HepG2 (cell line): ENCODE measurements around the gene TBC1D20.

Experiments
- BRCA1 ChIP-seq: sonication (generic); formaldehyde crosslinking; IDR thresholded peaks from 2 replicates; pipeline ENCODE4 v1.4.0; 2020; ENCODE audit warnings: missing genetic modification reagents
- EP300 ChIP-seq, 3 experiments: sonication (generic) in 1 of 3; formaldehyde crosslinking in 1 of 3; IDR thresholded peaks; 2 replicates each; pipeline versions ENCODE4 v1.5.1 to v1.6.1; 2011 to 2020; ENCODE audit warnings: low read depth in 2 of 3, low read length in 2 of 3, borderline replicate concordance in 1 of 3, improper control_type of control experiment in 1 of 3, mild to moderate bottlenecking in 1 of 3, missing genetic modification reagents in 1 of 3, moderate library complexity in 1 of 3
- ZNF20 ChIP-seq: sonication (generic); formaldehyde crosslinking; IDR thresholded peaks from 2 replicates; pipeline ENCODE4 v1.4.0; 2020; ENCODE audit warnings: mild to moderate bottlenecking, moderate library complexity, missing genetic modification reagents

DNA sequence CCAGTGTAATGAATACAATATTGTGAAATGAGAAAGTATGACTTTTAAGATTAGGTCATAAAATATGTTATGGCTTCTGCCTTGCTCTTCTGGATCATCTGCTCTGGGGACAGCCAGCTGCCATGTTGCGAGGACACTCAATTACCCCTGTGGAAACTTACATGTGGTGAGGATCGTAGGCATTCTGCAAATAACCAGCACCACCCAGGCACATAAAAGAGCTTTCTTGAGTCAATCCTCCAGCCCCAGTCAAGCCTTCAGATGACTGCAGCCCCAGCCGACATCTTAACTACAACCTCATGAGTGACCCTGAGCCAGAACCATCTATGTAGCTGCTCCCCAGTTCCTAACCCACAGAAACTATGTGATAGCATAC is 58.8 kb downstream of the TBC1D20 start:
- TF ChIP-seq ZNF20 (CRISPR knock-in tag): no peak
- TF ChIP-seq BRCA1 (CRISPR knock-in tag): no peak
- TF ChIP-seq EP300 (IDR thresholded peaks at IDR 0.05; ENCODE audit: low read depth in 2 of 2, low read length in 2 of 2): no peak
- TF ChIP-seq EP300 (CRISPR knock-in tag; IDR thresholded peaks at IDR 0.05; ENCODE audit: borderline replicate concordance): no peak
